Astrocyte of the spinal cord (primary cell): ENCODE measurements around the gene TAOK1.

Source experiments
- DNase-seq: peaks from one replicate; pipeline ENCODE4 v3.0.0; 2011; ENCODE audit warnings: low read depth, low spot score
- H3K4me3 ChIP-seq: 2 replicates; pipeline ENCODE4 v1.5.1; 2011; ENCODE audit warnings: low read depth, mild to moderate bottlenecking, low read length, moderate library complexity
- in situ Hi-C: cut with HindIII; loops from 2 replicates; pipeline ENCODE4 v1.10.0; 2017; ENCODE audit warnings: low sequenced_read_pairs
- TF ChIP-seq, protein P1 (sequence below): IDR thresholded peaks from 2 replicates; pipeline ENCODE4 v1.5.1; 2012; ENCODE audit warnings: low read depth, mild to moderate bottlenecking, low read length, inconsistent platforms

The TAOK1 gene

DNA sequence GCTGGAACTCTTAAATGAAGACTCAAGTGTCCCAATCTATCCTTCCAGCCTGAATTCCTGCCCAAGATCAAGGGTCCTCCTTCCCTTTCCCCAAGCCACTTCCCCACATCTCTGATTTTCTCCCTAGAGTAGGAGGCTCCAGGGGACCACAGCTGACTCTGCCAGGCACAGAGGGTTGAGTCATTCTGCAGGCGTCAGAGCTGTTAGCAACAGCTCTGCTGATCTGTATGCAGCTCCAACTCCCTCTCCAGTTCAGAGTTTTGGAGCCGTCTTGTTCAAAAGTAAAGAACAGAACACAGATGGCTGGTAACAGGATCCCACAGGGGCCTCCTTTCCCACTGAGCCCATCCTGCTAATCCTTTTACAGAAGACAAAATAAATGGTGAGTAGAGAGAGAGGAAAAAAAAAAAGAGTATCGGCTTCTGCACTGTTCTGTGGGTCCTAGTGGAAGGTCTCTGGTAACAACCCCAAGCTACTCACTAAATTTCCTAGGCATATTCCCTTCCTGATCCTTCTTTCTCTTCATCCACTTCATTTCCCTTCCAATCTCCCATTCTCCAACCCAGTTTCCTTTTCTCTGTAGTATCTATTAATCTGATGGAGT is 13.4 kb upstream of the TAOK1 start:
- TF ChIP-seq, protein P1, sequence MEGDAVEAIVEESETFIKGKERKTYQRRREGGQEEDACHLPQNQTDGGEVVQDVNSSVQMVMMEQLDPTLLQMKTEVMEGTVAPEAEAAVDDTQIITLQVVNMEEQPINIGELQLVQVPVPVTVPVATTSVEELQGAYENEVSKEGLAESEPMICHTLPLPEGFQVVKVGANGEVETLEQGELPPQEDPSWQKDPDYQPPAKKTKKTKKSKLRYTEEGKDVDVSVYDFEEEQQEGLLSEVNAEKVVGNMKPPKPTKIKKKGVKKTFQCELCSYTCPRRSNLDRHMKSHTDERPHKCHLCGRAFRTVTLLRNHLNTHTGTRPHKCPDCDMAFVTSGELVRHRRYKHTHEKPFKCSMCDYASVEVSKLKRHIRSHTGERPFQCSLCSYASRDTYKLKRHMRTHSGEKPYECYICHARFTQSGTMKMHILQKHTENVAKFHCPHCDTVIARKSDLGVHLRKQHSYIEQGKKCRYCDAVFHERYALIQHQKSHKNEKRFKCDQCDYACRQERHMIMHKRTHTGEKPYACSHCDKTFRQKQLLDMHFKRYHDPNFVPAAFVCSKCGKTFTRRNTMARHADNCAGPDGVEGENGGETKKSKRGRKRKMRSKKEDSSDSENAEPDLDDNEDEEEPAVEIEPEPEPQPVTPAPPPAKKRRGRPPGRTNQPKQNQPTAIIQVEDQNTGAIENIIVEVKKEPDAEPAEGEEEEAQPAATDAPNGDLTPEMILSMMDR = no peak
- H3K4me3 ChIP-seq = peak overlapping the region; percentile 13
- DNase-seq = peak; percentile 90
- in situ Hi-C loops = no loop called here

DNA sequence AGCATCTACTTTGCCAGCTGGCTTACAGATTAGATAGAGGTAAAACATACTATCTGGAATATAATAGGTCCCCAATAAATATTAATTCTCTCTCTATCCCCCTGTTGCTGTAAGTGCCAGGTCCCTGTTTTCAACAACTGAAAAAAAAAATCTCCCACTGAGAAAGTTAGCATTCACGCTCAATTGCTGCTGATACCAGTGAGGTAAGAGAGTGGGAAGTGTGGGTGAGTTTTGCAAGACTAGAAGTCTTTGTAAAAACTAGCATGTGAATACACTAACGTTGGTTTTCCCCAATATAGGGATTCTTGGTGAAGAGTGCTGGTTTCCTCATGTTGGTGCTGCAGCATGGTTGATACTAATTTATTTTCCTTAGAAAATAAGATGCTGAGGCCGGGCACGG is 11.7 kb upstream of the TAOK1 start:
- no peak for DNase-seq
- TF ChIP-seq, protein P1 = no peak
- H3K4me3 ChIP-seq = no peak overlapping the region
- in situ Hi-C loops = no loop called here

DNA sequence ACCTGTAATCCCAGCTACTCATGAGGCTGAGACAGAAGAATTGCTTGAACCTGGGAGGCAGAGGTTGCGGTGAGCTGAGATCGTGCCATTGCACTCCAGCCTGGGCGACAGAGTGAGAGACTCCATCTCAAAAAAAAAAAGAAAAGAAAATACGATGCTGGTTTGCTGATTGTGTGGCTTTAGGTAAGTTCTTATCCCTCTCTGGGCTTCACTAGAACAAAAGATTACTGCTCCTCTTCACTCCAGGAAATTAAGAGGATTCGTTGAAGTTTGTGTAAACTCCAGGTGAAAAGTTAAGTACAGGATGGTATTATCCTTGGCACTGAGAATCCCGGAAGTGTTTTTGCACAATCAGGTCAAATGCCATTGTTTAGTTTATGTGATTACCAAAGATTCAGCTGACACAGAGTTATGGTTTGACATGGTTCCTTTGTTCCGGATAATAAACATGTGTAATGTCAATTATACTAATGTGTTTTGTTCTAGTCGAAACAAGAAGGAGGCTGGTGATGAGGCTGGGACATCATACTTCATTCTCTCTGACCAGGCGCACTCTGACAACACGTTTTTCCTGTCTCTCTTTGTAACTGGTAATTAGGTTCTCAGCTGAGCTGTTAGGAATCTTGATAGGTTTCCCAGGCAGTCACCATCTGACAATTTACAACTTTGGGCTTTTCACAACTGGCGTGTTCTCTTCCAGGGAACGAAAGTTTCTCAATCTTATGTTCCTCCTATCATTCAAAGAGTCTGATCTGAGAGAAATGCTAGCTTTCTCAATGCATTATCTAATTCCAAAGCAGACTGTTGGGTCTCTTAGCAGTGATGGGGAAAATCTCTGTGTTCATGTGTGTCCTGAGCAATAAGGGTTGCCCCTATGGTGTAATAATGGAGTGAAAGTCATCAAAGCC is 10.8 kb upstream of the TAOK1 start:
- in situ Hi-C loops = no loop called here
- TF ChIP-seq, protein P1 = no peak
- DNase-seq = no peak
- no peak overlapping the region for H3K4me3 ChIP-seq

DNA sequence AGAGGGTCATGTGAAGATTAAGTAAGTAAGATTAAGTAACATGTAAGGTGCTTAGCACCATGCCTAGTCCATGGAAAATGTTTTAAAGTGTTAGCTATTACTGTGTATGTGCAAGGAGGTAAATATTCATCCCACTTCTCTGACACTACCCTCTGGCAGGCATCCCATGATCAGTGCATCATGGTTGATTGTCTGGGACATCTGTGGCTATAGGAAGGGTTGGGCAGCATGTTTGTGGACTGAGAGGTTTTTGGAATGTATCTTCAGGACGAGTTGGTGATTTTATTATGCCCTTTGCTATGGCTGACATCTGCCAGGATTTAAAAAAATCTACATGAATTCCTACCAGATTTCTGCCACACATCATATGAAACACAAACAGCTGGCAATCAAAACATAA is 6.5 kb upstream of the TAOK1 start:
- H3K4me3 ChIP-seq = no peak overlapping the region
- no peak for DNase-seq
- in situ Hi-C loops = no loop called here
- TF ChIP-seq, protein P1 = no peak

DNA sequence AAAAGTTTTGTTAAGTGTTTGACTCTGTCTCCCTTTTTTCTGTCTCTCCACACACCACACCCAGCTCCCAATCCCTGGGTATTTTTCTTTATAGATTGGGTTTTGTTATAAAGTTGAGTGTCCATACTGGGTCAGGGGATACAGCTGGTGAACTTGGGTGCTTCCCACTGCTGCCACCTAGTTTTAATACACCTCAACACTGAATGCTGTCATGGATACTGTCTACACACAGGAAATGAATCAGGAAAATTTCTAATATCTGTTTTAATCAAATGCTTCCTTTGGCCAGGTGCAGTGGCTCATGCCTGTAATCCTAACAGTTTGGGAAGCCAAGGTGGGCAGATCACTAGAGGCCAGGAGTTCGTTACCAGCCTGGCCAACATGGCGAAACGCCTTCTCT is 5.3 kb upstream of the TAOK1 start:
- no peak for DNase-seq
- TF ChIP-seq, protein P1 = no peak
- in situ Hi-C loops = no loop called here
- H3K4me3 ChIP-seq = no peak overlapping the region

DNA sequence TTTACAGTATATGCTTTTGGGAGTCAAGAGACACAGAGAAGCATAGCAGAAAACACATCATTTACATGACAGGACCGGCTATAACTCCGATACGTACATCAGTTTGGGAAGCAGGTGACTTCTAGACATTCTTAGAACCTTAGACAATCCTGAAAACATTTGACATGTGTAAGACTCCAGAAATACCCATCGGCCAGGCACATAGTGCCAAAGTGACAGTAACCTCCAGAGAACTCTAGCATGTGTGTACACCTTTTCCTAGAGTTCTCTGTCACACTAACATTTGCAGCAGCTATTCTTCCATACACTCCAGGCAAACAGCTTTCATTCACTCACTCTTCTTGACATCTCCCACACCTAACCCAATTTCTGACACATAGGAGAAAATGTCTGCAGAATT is 3.4 kb upstream of the TAOK1 start:
- in situ Hi-C loops = no loop called here
- no peak for DNase-seq
- TF ChIP-seq, protein P1 = no peak
- no peak overlapping the region for H3K4me3 ChIP-seq
